ENCODE results near the gene IP6K3.

Gene IP6K3

DNA sequence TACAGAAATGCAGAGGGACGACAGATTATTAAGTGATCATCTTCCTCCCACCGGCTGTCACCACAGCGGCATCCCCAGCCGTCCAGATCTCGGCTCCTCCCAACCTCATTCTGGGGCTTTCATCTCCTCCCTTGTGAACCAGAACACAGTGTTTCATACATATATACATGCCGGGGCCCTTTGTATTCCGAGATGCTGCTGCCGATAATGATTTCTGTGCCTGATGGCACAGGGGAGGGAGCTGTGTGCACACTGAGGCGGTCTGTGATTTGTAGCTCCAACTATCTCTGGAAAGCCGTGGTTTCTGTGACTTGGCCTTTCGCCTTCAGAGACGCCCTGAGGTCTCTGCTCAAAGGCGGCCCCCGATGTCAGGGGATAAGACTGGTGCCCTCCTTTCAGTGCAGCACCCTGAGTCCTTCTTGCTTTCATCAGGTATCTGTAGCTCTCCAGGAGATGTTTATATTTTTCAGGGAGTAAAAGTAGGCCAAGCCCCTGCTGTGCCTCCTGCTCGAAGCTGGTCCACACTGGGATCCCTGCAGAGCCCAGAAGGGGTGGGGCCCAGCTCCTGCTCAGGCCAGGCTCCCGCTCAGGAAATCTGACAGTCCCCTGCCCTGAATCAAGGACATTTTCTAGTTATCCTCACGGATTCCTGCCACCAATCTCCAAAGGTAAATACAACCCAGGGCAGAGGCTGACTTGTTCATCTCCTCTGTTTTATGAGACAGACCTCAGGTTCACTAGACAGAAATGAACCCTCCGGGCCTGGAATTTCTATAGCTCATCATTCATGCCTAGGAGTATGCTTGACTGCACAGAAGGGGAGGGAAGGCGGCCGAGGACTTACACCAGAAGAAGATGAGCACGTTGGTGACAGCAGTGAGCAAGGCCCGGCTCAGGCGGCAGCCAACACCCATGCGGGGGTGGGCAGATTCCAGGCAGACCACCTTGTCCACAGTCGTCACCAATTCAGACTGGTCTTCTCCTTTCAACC lies 31.0 kb upstream of the IP6K3 start:
- peaks cover 87% of the 10 kb centered on the region for H3K36me3 ChIP-seq (ENCODE audit: insufficient read depth, insufficient read length, low read length)
- H3K4me3 ChIP-seq (ENCODE audit: insufficient read length, low read depth): no peak overlapping the region
- TF ChIP-seq ZNF274 (IDR thresholded peaks at IDR 0.05; ENCODE audit: low read depth, low read length) (no peak), YY1 (IDR thresholded peaks at IDR 0.05; ENCODE audit: insufficient read depth, insufficient read length) (no peak), SUZ12 (IDR thresholded peaks at IDR 0.05; ENCODE audit: extremely low read depth, insufficient read depth, insufficient read length) (no peak)
- DNase-seq (ENCODE audit: low read depth, low spot score): no peak
- no peaks in the 10 kb centered on the region for H3K9me3 ChIP-seq (ENCODE audit: insufficient read depth, low read length)
- H3K27me3 ChIP-seq (ENCODE audit: insufficient read depth, insufficient read length): no peaks in the 10 kb centered on the region
- peaks cover 36% of the 10 kb centered on the region for H3K4me1 ChIP-seq (ENCODE audit: insufficient read depth, insufficient read length)
- H3K9ac ChIP-seq (ENCODE audit: insufficient read length, low read depth): peak overlapping the region; percentile 17

DNA sequence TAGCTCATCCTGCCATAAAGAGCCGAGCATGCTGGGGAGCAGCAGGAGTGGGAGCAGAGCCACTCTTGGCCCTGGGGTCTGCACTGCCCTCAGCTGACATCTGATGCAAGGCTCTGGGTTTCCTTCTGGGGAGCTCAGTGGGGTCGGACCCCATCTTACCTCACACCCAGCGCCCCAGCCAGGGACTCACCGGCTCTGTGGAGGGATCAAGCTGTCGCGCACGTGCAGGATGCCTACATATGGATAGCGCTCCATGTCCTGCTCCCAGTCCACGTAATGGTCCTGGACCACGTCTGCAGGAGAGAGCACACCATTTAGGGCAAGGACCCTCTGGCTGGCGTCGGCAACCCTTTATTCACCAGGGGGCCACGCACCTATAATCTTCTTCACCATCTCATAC lies 30.1 kb upstream of the IP6K3 start:
- Histone ChIP-seq H3K9ac (ENCODE audit: insufficient read length, low read depth) (no peak overlapping the region), H3K27me3 (ENCODE audit: insufficient read depth, insufficient read length) (no peaks in the 10 kb centered on the region), H3K36me3 (ENCODE audit: insufficient read depth, insufficient read length, low read length) (peaks cover 86% of the 10 kb centered on the region), H3K9me3 (ENCODE audit: insufficient read depth, low read length) (no peaks in the 10 kb centered on the region), H3K4me1 (ENCODE audit: insufficient read depth, insufficient read length) (peaks cover 40% of the 10 kb centered on the region), H3K4me3 (ENCODE audit: insufficient read length, low read depth) (no peak overlapping the region)
- no peak for TF ChIP-seq YY1 (IDR thresholded peaks at IDR 0.05; ENCODE audit: insufficient read depth, insufficient read length)
- no peak for TF ChIP-seq SUZ12 (IDR thresholded peaks at IDR 0.05; ENCODE audit: extremely low read depth, insufficient read depth, insufficient read length)
- TF ChIP-seq ZNF274 (IDR thresholded peaks at IDR 0.05; ENCODE audit: low read depth, low read length): no peak
- DNase-seq (ENCODE audit: low read depth, low spot score): no peak

DNA sequence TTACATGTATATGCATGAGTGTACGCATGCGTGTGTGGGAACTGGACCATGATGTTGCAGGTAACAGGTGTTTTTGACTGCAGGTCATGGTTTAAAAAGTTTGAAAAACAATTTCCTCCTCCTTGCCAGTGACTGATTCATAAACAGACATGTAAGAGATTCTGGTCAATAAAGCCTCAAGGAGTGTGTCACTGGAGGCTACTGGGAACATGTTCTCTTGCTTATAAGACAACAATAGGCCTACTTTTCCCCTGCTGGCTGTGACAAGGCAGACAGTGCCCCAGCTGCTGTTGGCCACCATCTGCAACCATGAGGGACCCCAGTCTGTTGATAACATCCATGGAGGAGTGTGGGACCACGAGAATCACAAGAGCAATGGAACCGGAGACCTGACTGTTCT lies 29.5 kb upstream of the IP6K3 start:
- no peaks in the 10 kb centered on the region for H3K9me3 ChIP-seq (ENCODE audit: insufficient read depth, low read length)
- H3K4me3 ChIP-seq (ENCODE audit: insufficient read length, low read depth): no peak overlapping the region
- H3K9ac ChIP-seq (ENCODE audit: insufficient read length, low read depth): no peak overlapping the region
- H3K4me1 ChIP-seq (ENCODE audit: insufficient read depth, insufficient read length): peaks cover 39% of the 10 kb centered on the region
- no peak for DNase-seq (ENCODE audit: low read depth, low spot score)
- TF ChIP-seq YY1 (IDR thresholded peaks at IDR 0.05; ENCODE audit: insufficient read depth, insufficient read length): no peak
- no peaks in the 10 kb centered on the region for H3K27me3 ChIP-seq (ENCODE audit: insufficient read depth, insufficient read length)
- peaks cover 84% of the 10 kb centered on the region for H3K36me3 ChIP-seq (ENCODE audit: insufficient read depth, insufficient read length, low read length)

DNA sequence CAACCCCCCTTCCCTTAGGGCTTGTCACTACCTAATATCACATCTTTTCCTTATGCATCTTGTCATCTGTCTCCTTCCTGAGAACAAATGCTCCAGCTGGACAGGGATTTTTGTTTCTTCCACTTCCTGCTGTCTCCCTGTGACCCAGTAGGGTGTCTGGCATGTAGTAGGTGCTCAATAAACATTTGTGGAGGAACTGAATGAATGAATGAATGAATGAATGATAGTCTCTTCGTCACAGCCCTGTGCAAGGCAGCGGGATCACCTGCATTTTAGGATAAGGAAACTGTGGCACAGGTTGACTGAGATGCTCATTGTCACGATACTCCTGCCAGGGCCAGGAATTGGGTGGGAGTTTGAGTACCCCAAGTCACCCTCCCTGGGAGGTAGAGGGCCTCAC lies 28.1 kb upstream of the IP6K3 start:
- Histone ChIP-seq H3K4me3 (ENCODE audit: insufficient read length, low read depth) (no peak overlapping the region), H3K36me3 (ENCODE audit: insufficient read depth, insufficient read length, low read length) (peaks cover 73% of the 10 kb centered on the region), H3K9me3 (ENCODE audit: insufficient read depth, low read length) (no peaks in the 10 kb centered on the region), H3K27me3 (ENCODE audit: insufficient read depth, insufficient read length) (no peaks in the 10 kb centered on the region), H3K4me1 (ENCODE audit: insufficient read depth, insufficient read length) (peaks cover 40% of the 10 kb centered on the region), H3K9ac (ENCODE audit: insufficient read length, low read depth) (no peak overlapping the region)
- no peak for TF ChIP-seq SUZ12 (IDR thresholded peaks at IDR 0.05; ENCODE audit: extremely low read depth, insufficient read depth, insufficient read length)
- TF ChIP-seq ZNF274 (IDR thresholded peaks at IDR 0.05; ENCODE audit: low read depth, low read length): no peak
- no peak for TF ChIP-seq YY1 (IDR thresholded peaks at IDR 0.05; ENCODE audit: insufficient read depth, insufficient read length)
- no peak for DNase-seq (ENCODE audit: low read depth, low spot score)

DNA sequence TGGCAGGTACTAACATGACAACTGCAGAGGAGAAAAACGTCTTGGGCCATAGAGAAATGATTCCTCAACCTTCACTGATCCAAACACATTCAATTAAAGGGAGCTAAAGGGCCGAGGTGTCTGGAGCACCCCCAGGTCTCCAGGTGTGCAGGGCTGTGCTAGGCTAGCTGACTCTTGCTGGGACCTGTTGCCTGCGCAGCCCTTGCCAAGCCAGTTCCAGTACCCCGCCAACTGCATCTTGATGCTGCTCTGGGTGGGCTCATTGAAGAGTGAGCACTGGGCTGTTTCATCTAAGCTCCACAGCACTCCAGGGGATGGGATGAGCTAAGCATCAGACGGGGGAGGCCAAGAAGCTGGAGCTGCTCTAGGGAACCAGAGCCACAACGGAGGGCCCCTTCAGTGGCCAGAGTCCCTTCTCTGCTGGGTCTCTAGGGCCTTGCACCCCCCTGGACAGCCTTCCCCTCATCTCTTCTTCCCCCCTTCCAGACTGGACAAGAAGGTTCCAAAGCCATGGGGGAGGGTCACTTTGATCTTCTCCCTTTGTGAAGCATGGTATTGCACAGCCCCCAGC lies 26.3 kb upstream of the IP6K3 start:
- no peaks in the 10 kb centered on the region for H3K9me3 ChIP-seq (ENCODE audit: insufficient read depth, low read length)
- TF ChIP-seq ZNF274 (IDR thresholded peaks at IDR 0.05; ENCODE audit: low read depth, low read length) (no peak), YY1 (IDR thresholded peaks at IDR 0.05; ENCODE audit: insufficient read depth, insufficient read length) (no peak), SUZ12 (IDR thresholded peaks at IDR 0.05; ENCODE audit: extremely low read depth, insufficient read depth, insufficient read length) (no peak)
- DNase-seq (ENCODE audit: low read depth, low spot score): no peak
- no peak overlapping the region for H3K4me3 ChIP-seq (ENCODE audit: insufficient read length, low read depth)
- H3K4me1 ChIP-seq (ENCODE audit: insufficient read depth, insufficient read length): peaks cover 31% of the 10 kb centered on the region
- no peak overlapping the region for H3K9ac ChIP-seq (ENCODE audit: insufficient read length, low read depth)
- peaks cover 56% of the 10 kb centered on the region for H3K36me3 ChIP-seq (ENCODE audit: insufficient read depth, insufficient read length, low read length)
- H3K27me3 ChIP-seq (ENCODE audit: insufficient read depth, insufficient read length): no peaks in the 10 kb centered on the region

DNA sequence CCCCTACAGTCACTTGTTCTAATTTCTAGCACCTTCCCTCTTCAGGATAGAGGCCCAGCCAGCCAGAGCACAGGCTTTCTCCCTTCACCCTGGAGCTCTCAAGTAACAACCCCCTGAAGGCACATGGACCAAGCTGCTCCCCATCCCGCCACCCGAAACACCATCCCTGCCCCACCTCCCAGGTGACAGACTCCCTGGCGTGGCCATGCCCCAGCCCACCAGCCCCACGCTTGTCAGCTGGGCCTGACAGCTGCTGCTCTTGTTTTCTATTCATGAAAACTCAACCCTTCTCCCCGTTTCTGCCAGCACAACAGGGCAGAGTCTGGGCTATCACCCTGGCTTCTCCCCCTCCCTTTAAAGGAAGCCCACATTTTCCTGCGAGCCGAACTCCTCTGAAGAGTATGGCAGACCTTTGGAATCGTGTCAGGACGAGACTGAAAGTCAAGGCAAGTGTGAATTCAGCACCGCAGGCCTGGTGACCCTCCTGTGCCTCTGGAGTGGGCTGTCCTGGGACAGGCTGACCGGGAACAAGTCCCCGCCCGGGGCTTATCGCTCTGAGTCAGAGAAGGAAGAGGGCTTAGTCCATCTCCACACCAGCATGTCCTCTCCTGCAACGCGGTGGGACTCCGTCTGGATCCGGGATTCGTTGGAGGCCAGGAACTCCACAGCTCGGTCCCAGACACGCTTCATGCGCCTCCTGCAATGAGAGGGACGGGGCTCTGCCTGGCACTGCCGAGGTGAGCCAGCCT lies 25.6 kb upstream of the IP6K3 start:
- H3K36me3 ChIP-seq (ENCODE audit: insufficient read depth, insufficient read length, low read length): peaks cover 48% of the 10 kb centered on the region
- TF ChIP-seq YY1 (IDR thresholded peaks at IDR 0.05; ENCODE audit: insufficient read depth, insufficient read length): no peak
- H3K4me3 ChIP-seq (ENCODE audit: insufficient read length, low read depth): no peak overlapping the region
- peaks cover 26% of the 10 kb centered on the region for H3K4me1 ChIP-seq (ENCODE audit: insufficient read depth, insufficient read length)
- H3K9me3 ChIP-seq (ENCODE audit: insufficient read depth, low read length): no peaks in the 10 kb centered on the region
- no peak for DNase-seq (ENCODE audit: low read depth, low spot score)
- peak overlapping the region; percentile 57 for H3K9ac ChIP-seq (ENCODE audit: insufficient read length, low read depth)
- H3K27me3 ChIP-seq (ENCODE audit: insufficient read depth, insufficient read length): no peaks in the 10 kb centered on the region
